Measurements from ENCODE around the gene CDC42EP5.

GRCh38 chr19:54507824-54508223 lies 34.7 kb upstream of the CDC42EP5 start:
- TF ChIP-seq EZH2 (IDR thresholded peaks at IDR 0.05; ENCODE audit: borderline replicate concordance, insufficient read depth, low read depth, low read length, poor library complexity, severe bottlenecking) (no peak), CTCF (IDR thresholded peaks at IDR 0.05) (no peak)

Measured in B cell (primary cell).